Stimulated activated CD8-positive, alpha-beta memory T cell treated with anti-CD3 and anti-CD28 coated beads, Interleukin-4, amount 100 ng/mL, for 48 hours (primary cell): ENCODE results near the gene UBQLN1.
"Not testable (repeated sequence)": the region's sequence is repeated elsewhere in the genome, so short reads cannot be mapped to it uniquely, and the experiment has no call there.

Experiments
- DNase-seq: peaks from one replicate; pipeline ENCODE4 v3.0.0-alpha.2; 2020

UBQLN1 gene

GRCh38 chr9:83707768-83708514, at the start of gene UBQLN1:
TSS of gene UBQLN1 (minus strand) at chr9:83707958. CDS start at chr9:83707679, 279 bp downstream.
- DNase-seq: peak; percentile 94

DNA sequence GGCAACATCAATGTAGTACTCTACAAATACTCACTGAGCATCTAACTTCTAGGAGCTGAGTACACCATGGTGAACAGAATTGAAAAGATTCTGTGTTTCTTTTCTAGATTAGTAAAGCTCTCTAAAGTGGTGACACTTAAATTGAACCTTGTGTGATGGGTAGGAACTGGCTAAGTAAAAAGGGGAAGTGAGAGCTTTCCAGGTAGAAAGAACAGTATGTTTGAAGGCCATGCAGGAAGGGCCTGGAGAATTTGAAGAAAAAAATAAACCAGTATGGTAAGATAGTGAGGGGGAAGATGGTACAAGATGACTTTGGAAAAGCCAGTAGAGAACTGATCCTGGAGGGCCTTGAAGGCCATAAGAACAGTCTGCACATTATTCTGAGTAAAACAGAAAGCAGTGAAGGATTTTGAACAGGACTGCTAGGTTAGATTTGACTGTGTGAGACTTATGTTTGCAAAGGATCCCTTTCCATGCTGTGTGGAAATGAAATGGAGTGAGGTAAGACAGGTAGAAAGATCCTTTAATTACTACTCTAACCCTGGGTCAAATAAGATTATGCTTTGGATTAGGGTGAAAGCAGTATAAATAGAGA, 46.7 kb upstream of the UBQLN1 start:
- DNase-seq: no peak

DNA sequence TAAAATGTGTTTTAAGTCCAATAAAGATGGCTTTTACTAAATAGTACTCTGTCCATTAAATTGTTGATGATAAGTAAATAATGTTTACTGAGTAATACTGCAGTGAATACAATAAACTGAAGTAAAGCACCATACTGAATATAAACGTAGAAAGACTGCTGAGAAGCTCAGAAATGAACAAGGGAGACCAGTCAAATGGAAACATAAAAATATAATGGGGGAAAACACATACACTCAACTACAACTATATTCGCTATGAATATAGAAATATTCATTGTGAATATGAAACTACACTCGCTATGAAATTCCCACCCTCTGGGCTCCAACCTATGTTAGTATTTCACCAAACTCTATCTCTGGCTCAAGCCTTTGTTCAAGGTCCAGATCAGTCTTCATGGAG, 41.9 kb upstream of the UBQLN1 start:
- DNase-seq: no peak

DNA sequence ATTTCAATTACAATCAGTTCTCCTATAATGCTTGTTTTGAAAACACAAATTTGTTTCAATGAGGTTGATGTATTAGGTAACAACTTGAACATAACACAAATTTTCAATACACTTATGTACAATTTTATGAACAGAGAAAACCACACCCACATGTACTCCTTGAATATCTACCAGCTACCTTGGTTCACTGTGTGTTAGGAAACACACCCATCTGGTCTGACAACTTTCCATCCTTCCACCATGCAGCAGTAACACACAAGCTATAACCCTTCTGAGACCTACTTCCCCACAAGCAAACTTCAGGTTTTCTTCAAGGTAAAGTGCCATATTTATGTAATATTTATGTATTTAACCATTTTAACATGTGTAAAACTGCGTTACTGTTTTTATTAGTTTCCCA, 36.4 kb upstream of the UBQLN1 start:
- DNase-seq: no peak

DNA sequence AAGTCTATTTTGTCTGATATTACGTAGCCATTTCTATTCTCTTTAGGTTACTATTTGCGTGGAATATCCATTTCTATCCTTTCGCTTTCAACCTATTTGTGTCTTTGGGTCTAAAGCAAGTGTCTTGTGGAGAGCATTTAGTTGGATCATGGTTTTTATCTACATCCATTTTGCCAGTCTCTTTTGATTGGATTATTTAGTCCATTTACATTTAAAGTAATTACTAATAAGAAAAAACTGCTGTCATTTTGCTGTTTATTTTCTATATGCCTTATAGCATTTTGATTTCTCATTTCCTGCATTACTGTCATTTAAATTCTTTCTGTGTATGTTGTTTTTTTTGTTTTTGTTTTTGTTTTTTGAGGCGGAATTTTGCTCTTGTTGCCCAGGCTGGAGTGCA, 26.0 kb upstream of the UBQLN1 start:
- DNase-seq: no peak

- DNase-seq: not testable (repeated sequence)
Measured at GRCh38 chr9:83728591-83729368, 21.0 kb upstream of the UBQLN1 start.

DNA sequence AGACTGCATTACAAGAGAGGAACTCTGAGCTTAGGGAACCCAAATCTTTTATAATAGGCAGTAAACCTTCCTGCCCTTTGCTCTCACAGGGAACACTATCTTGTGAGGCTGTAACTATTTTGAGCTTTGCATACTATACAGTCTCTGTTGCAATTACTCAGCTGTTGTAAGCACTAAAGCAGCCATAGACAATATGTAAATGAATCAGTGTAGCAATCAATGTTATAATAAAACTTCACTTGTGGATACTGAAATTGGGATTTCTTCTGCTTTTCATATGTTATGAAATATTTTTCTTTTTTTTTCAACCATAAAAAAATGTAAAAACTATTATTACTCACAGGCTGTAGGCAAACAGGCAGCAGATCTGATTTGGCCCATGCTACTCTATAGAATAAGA, 16.7 kb upstream of the UBQLN1 start:
- DNase-seq: no peak

DNA sequence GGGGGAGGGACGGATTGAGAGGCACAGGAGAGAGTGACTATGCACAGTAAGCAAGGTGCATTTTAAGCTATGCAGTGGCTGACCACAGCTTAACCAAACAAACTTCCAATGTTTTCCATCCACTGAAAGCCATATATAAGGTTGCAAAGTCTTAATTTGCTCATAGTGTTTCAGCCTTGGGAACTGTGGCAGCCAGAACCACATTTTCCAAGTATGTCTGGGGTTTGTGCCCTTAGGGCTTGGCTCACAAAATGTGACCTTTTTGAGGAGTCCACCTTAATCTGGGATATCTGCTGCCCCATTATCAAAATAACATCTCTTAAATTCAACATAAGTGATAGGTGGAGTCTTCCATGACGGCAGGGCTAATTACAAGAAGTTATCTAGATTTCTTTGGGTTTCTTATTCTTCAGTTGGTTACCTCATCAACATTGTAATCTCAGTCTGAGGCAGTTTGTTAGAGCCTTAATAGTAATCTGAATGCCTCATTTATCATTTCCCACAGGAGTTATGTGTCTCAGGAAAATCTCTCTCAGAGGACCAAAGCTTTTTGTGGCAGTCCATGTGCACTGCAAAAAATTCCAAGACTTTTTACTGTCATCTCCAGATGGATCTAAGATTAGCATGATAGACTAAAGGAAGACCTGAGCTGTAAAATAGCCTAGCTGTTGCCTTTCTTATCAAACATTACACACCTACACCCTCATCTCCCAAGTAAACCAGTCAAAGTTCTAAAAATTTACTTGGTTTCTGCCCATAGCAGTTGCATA, 15.2 kb upstream of the UBQLN1 start:
- DNase-seq: no peak

DNA sequence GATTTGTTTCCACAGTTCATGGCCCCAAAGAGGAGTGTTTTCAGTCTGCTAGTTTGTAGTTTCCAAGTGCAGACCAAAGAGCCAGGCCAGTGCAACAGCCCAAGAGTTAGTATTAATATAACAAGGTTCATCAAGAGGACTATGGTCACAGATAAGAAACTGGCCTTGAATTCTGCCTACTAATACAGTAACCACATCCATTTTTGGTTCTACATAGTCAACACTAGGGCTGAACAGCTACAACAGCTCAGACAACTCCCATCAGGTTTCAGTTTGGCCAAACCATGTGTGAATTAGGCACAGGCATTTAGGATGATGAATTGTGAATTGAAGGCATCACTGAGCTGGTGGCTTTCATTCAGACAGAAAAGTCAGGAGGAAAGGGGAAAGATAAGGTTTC, 13.8 kb upstream of the UBQLN1 start:
- DNase-seq: no peak

GRCh38 chr9:83715794-83716193, 8.0 kb upstream of the UBQLN1 start:
- no peak for DNase-seq

DNA sequence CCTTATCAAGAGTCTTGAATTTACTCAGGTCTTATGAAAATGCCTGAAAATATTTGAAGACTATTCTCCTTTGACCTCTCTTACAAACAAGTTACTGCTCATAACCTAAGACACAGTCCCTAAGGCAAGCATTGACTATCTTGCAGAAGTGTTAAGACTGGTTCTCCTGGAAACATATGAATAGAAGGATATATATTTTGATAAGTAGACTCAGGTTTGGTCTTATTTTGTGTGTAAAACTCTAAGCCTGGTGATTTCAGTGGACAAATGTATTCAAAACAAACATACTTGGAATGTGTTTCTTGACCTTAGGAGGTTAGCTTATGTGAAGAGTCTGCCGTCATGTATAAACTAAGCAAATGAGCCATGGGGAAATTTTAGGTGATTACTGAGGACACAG, 7.5 kb upstream of the UBQLN1 start:
- no peak for DNase-seq

GRCh38 chr9:83714329-83714728, 6.6 kb upstream of the UBQLN1 start:
- no peak for DNase-seq

GRCh38 chr9:83708515-83709158, 879 bp upstream of the UBQLN1 start:
- DNase-seq: peak; percentile 68

GRCh38 chr9:83707518-83707767, 315 bp downstream of the UBQLN1 start:
- peak; percentile 81 for DNase-seq

- peak; percentile 83 for DNase-seq
Measured at GRCh38 chr9:83706676-83707517, 861 bp downstream of the UBQLN1 start.

DNA sequence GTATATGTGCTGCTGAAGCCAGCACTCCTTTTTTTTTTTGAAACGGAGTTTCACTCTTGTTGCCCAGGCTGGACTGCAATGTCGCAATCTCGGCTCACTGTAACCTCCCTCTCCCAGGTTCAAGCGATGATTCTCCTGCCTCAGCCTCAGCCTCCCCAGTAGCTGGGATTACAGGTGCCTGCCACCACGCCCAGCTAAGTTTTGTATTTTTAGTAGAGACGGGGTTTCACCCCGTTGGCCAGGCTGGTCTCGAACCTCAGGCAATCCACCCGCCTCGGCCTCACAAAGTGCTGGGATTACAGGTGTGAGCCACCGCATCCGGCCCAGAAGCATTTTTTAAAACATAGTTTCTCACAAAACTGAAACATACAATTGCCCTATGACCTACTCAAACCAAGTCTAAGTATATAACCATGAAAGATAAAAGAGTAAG, 2.5 kb downstream of the UBQLN1 start:
- DNase-seq: peak; percentile 46

DNA sequence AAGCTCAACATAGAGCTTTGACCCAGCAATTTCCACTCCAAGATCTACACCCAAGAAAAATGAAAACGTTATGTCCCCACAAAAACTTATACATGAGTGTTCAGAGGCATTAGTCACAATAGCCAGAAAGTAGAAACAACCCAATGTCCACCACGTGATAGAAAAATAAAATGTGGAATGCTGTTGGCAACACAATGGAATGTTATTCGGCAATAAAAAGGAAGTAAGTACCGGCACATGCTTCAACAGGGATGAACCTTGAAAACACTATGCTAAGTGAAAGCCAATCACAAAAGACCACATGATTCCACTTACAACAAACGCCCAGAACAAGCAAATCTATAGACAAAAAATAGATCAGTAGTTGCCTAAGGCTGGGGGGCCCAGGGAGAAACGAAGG, 6.0 kb downstream of the UBQLN1 start:
- DNase-seq: no peak

DNA sequence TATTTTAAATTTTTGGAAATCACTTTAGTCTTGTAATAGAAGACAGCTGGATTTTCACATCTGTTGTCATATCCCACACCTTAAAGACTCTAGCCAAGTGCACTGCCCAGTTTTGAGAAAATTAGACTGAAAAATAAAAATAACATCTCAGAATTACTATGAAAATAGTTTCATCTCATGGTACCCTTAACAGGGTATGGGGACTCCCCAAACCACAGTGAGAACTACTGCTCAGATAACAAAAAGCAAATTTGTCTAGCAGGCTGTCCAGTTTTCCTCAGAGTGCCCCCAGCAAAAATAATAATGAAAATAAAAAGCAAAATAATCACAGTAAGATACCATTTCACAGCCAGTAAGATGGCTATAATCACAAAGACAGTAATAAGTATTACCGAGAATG, 6.5 kb downstream of the UBQLN1 start:
- DNase-seq: no peak

DNA sequence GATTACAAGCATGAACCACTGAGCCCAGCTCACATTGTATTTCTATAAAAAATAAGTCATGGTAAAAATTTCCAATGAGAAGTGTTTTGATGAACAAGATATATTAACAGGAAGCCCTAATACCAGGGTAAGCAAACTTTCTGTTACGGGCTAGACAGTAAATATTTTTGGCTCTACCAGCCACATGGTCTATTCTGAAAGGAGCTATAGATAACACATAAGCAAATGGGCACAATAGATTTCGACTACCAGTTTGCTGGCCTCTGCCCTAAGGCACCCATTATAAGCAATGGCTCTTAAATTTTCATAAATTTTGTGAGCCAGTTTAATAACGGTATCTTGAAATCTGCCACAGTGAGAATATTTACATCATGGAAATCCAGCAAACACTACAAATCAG, 8.1 kb downstream of the UBQLN1 start:
- no peak for DNase-seq

GRCh38 chr9:83698976-83699585, 8.7 kb downstream of the UBQLN1 start:
- DNase-seq: no peak

DNA sequence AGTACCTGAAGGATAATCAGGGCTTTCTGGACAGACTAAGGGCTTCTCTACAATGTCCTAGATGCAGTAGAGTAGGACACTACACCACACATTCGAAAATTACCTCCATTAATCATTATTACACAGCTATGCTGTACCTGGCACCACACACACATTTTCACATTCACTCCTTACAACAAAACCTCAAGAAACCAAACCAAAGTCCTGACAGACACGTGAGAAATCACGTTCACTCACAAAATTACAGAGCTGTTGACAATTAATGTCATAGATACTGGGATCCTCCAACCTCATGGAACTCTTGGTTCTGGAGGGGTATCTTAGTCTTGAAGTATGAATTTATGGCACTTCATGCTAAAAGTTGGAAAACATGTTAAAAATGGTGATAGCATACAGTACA, 16.3 kb downstream of the UBQLN1 start:
- DNase-seq: no peak

- DNase-seq: no peak
Measured at GRCh38 chr9:83688921-83689320, 18.8 kb downstream of the UBQLN1 start.
